SK-N-SH (cell line): ENCODE data around the gene GNG4.

Source experiments
- ELF1 ChIP-seq: IDR thresholded peaks from 2 replicates; pipeline ENCODE4 v1.4.0; 2012
- EP300 ChIP-seq, 2 experiments: IDR thresholded peaks; 2 replicates each; pipeline versions ENCODE4 v1.4.0 to v1.6.1; 2012; ENCODE audit warnings: borderline replicate concordance in 1 of 2, low read depth in 1 of 2, low read length in 1 of 2
- FOXJ3 ChIP-seq: sonication (generic); formaldehyde crosslinking; IDR thresholded peaks from 2 replicates; pipeline ENCODE4 v1.5.1; 2020; ENCODE audit warnings: mild to moderate bottlenecking, missing genetic modification reagents
- JUND ChIP-seq: IDR thresholded peaks from 2 replicates; pipeline ENCODE4 v1.4.0; 2012
- POLR2AphosphoS5 ChIP-seq: IDR thresholded peaks from 2 replicates; pipeline ENCODE4 v1.6.1; 2012; ENCODE audit warnings: low read depth, low read length
- RCOR1 ChIP-seq: fragments of 150-350 bp; IDR thresholded peaks from 2 replicates; pipeline ENCODE4 v1.6.1; 2017; ENCODE audit warnings: antibody characterized with exemption, low read length
- RFX5 ChIP-seq: IDR thresholded peaks from 2 replicates; pipeline ENCODE4 v1.6.1; 2012; ENCODE audit warnings: mild to moderate bottlenecking, improper control_type of control experiment, low read length
- SMC3 ChIP-seq: IDR thresholded peaks from 2 replicates; pipeline ENCODE4 v1.6.1; 2012; ENCODE audit warnings: low read depth, low read length, improper control_type of control experiment
- TAF1 ChIP-seq: IDR thresholded peaks from 2 replicates; pipeline ENCODE4 v1.6.1; 2012; ENCODE audit warnings: low read depth, mild to moderate bottlenecking, low read length, moderate library complexity, borderline replicate concordance
- TEAD4 ChIP-seq: IDR thresholded peaks from 2 replicates; pipeline ENCODE4 v1.4.0; 2012; ENCODE audit warnings: mild to moderate bottlenecking, borderline replicate concordance; ENCODE audit not compliant: insufficient read depth
- TF ChIP-seq, protein P1 (sequence below): fragments of 150-350 bp; IDR thresholded peaks from 2 replicates; pipeline ENCODE4 v1.6.1; 2017; ENCODE audit warnings: antibody characterized with exemption, low read length, low read depth, borderline replicate concordance
- TF ChIP-seq, protein P2 (sequence below): fragments of 200-600 bp; sonication (generic); IDR thresholded peaks from 2 replicates; pipeline ENCODE4 v1.6.1; 2017; ENCODE audit warnings: antibody characterized with exemption, mild to moderate bottlenecking, moderate library complexity
- TF ChIP-seq, protein P3 (sequence below): IDR thresholded peaks from 2 replicates; pipeline ENCODE4 v1.4.0; 2012; ENCODE audit warnings: low read depth, borderline replicate concordance
- TF ChIP-seq, protein P4 (sequence below): fragments of 150-350 bp; IDR thresholded peaks from 2 replicates; pipeline ENCODE4 v1.6.1; 2016; ENCODE audit warnings: mild to moderate bottlenecking, low read depth, low read length

DNA sequence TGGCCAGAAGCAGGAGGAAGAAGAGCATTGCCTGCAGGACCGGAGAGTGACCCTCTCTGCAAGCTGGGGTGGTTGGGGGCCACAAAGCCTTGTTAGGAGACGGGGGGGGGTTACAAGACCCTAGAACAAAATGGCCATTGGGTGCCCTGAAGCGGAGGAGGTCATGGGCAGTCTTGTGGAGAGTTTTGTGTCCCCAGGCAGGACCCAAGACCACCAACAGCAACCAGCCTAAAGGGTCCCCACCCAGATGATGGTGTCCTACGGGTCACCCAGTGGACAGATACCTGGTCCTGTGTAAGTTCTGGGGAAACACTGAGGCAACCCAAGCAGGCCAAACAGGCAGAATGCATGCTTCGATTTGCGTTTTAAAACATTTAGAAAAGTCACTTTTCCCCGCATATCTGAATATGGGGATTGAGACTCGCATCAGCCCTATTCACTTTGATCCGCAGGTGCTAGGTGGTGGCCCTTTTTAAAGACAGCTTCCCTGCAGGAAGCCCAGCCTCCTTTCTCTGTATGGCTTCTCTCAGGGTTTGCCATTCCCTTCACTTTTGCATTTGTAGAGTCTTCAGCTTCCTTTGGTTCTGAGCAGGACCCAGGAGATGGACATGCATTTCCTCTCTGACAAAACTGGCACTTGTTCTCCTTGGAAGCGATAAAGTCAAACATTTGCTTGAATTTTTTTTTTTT is 21.1 kb downstream of the GNG4 start:
- TF ChIP-seq, protein P1, sequence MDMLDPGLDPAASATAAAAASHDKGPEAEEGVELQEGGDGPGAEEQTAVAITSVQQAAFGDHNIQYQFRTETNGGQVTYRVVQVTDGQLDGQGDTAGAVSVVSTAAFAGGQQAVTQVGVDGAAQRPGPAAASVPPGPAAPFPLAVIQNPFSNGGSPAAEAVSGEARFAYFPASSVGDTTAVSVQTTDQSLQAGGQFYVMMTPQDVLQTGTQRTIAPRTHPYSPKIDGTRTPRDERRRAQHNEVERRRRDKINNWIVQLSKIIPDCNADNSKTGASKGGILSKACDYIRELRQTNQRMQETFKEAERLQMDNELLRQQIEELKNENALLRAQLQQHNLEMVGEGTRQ, result no peak
- TF ChIP-seq, protein P2, sequence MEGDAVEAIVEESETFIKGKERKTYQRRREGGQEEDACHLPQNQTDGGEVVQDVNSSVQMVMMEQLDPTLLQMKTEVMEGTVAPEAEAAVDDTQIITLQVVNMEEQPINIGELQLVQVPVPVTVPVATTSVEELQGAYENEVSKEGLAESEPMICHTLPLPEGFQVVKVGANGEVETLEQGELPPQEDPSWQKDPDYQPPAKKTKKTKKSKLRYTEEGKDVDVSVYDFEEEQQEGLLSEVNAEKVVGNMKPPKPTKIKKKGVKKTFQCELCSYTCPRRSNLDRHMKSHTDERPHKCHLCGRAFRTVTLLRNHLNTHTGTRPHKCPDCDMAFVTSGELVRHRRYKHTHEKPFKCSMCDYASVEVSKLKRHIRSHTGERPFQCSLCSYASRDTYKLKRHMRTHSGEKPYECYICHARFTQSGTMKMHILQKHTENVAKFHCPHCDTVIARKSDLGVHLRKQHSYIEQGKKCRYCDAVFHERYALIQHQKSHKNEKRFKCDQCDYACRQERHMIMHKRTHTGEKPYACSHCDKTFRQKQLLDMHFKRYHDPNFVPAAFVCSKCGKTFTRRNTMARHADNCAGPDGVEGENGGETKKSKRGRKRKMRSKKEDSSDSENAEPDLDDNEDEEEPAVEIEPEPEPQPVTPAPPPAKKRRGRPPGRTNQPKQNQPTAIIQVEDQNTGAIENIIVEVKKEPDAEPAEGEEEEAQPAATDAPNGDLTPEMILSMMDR, result no peak
- TF ChIP-seq SMC3 (no peak), POLR2AphosphoS5 (no peak), RCOR1 (no peak), RFX5 (no peak), ELF1 (no peak), JUND (no peak), EP300 (IDR thresholded peaks at IDR 0.05; ENCODE audit: borderline replicate concordance in 1 of 2, low read depth in 1 of 2, low read length in 1 of 2) (no peak), FOXJ3 (no peak), TAF1 (no peak), TEAD4 (no peak)
- TF ChIP-seq, protein P3, sequence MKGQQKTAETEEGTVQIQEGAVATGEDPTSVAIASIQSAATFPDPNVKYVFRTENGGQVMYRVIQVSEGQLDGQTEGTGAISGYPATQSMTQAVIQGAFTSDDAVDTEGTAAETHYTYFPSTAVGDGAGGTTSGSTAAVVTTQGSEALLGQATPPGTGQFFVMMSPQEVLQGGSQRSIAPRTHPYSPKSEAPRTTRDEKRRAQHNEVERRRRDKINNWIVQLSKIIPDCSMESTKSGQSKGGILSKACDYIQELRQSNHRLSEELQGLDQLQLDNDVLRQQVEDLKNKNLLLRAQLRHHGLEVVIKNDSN, result no peak
- TF ChIP-seq, protein P4, sequence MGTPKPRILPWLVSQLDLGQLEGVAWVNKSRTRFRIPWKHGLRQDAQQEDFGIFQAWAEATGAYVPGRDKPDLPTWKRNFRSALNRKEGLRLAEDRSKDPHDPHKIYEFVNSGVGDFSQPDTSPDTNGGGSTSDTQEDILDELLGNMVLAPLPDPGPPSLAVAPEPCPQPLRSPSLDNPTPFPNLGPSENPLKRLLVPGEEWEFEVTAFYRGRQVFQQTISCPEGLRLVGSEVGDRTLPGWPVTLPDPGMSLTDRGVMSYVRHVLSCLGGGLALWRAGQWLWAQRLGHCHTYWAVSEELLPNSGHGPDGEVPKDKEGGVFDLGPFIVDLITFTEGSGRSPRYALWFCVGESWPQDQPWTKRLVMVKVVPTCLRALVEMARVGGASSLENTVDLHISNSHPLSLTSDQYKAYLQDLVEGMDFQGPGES, result no peak
